Stimulated activated CD4-positive, alpha-beta T cell treated with anti-CD3 and anti-CD28 coated beads, Interleukin-15, amount 100 ng/mL, for 48 hours (primary cell): ENCODE measurements around the gene GDPD4.

Source experiments
- DNase-seq, 2 donors: peaks; one replicate each; pipeline ENCODE4 v3.0.0-alpha.2; 2020; ENCODE audit warnings: low read depth in 2 of 2

Gene GDPD4

DNA sequence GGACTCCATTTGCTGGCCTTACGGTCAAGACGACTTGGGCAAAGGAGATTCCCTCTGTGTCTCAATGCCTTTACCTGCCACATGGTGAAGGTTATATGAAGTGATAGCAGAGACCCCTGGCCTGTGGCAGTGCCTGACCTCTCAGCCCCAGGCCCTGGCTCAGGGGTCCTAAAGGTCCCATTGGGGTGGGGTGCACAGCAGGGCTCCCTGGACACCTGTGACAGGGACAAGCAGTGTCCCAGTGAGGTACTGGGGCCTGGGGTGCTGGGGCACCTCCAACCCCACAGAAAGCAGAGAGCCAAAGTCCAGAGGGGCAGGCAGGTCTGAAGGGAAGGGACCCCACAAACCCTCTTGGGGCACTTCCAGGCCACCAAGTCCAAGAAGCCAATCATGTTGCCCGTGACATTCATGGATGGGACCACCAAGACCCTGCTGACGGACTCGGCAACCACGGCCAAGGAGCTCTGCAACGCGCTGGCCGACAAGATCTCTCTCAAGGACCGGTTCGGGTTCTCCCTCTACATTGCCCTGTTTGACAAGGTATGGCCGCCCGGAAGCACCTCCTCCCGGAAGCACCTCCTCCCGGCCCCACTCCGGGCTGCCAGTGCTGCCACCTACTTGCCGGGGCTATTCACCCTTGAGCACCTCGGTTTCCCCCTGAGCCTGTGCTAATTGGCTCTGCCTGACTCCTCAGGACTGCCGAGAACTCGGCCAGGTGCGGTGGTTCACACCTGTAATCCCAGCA, 111.0 kb downstream of the GDPD4 start:
- no peak for DNase-seq

GRCh38 chr11:77189588-77190210, 111.8 kb downstream of the GDPD4 start:
- DNase-seq: no peak

DNA sequence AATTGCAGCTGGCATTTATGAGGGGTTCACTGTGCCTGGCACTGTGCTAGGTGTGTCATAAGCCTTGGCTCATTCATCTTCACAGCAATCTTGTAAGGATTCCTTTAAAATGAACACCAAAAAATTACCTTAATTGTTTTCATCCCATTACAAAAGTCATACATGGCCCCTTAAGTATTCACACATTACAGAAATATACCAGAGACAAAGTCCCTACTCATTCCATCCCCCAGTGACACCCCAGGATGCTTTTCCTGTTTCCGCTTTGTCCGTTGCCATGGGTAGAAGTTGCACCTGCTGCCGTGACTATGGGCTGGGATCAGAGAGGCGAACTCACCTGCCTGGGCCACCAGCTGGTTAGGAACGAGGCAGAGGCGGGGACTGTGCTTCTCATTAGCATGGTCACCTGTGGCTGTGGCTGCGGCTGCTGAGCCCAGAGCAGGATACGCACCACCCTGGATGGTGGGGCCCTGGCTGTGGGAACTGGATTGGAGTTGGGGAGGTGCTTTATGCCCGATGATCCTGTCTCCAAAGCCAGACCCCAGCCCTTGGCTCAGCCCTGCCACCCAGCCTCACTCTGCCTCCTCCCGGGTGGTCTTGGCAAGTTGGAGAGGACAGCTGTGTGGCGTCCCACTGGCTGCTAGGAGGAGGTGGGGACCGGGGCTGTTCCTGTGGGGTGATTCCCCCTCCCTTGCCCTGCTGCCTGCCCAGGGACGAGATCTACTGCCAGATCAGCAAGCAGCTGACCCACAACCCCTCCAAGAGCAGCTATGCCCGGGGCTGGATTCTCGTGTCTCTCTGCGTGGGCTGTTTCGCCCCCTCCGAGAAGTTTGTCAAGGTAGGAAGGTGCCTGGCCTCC, 112.6 kb downstream of the GDPD4 start:
- no peak for DNase-seq

- DNase-seq: peak; percentile 33 to 60
Observed at GRCh38 chr11:77187776-77188632, 113.5 kb downstream of the GDPD4 start.

- no peak for DNase-seq
Observed at GRCh38 chr11:77187111-77187750, 114.3 kb downstream of the GDPD4 start.

DNA sequence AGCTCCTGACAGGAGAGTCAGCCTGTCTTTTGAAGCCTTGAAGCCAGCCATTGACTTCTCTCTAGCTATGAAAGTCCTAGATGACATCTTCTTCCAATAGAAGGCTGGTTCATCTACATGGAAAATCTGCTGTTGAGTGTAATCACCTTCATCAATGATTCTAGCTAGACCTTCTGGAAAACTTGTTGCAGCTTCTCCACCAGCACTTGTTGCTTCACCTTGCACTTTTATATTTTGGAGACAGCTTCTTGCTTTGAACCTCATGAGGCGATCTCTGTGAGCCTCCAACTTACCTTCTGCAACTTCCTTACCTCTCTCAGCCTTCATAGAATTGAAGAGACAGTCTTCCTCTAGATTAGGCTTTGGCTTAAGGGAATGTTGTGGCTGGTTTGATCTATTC, 115.2 kb downstream of the GDPD4 start:
- DNase-seq: no peak

DNA sequence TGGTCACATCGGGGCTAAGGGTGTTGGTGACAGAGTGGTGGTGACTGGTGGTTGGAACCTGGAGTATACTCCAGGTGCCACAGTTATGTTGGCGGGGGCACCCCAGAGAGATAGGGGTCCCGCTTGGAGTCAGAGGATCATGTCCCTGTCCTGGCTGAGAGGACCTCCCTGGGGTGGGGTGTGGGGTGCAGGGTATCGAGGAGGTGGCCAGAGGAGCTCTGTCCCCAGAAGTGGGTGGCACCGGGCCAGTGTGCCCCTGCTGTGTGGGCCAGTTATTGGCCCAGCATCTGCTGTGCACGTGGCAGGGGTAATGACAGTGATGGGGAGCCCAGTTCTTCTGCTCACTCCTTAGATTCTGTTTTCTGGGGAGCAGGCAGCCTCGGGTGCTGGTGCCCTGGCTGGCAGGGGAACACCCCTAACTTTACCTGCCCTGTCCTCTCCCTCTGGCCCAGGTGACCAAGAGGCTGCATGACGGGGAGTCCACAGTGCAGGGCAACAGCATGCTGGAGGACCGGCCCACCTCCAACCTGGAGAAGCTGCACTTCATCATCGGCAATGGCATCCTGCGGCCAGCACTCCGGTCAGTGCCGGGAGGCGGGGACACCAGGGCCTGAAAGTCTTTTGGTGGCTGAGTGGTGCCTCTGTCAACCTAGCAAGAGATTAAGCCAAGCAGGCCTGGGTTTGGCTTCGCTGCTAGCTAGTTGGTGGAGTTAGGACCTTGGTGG, 117.2 kb downstream of the GDPD4 start:
- DNase-seq: no peak

GRCh38 chr11:77183431-77183984, 118.0 kb downstream of the GDPD4 start:
- DNase-seq: no peak

DNA sequence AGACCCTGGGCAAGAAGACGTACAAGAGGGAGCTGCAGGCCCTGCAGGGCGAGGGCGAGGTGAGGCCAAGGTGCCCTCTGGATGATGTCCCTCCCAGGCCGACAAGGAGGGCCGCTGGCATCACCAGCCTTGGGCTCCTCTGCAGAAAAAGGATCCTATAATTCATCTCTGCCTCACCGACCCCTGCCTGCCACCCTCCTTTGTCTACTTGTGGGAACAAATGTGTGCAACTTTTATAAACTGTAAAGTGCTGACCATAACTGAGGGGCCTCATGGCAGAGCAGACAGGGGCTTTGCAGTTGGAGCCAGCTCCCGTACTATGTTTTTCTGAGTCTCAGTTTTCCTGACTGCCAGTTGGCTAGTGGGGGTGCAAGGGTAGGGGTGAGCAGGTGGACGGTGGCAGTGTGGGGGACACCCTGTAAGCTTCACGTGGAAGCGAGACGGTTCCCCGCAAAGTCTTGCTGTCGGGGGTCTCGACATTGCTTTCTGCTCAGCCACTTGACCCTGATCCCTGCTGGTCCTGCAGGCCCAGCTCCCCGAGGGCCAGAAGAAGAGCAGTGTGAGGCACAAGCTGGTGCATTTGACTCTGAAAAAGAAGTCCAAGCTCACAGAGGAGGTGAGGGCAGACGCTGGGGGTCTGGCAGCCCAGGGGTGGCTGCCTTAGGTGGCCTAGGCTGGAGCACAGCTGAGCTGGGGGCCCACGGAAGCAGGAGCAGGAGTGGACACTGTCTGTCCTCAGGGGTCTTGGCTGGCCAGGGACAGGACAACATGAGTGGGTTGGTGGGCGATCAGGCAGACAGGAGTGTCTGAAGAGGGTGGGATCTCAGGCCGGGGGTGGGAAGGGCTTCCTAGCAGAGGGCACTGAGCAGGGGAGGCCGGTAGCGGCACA, 118.7 kb downstream of the GDPD4 start:
- no peak for DNase-seq

- no peak for DNase-seq
Observed at GRCh38 chr11:77181799-77182541, 119.5 kb downstream of the GDPD4 start.

GRCh38 chr11:77181226-77181625, 120.3 kb downstream of the GDPD4 start:
- no peak for DNase-seq

DNA sequence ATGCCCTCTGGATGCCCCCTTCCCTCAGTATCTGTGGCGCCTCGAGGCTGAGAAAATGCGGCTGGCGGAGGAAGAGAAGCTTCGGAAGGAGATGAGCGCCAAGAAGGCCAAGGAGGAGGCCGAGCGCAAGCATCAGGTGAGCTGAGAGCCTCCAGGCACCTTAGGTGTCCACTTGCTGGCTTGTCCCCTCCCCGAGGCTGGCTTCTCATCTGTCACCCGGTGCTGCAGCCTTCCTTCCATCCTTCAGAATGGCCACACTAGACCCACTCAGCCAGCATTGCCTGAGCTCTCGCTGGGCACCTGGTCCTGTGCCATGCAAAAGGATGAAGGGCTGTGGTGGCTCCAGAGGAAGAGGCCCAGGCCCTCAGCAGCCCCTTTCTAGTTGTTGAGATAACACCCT, 121.1 kb downstream of the GDPD4 start:
- no peak for DNase-seq

- no peak for DNase-seq
Observed at GRCh38 chr11:77179681-77180080, 121.8 kb downstream of the GDPD4 start.

GRCh38 chr11:77179048-77179447, 122.4 kb downstream of the GDPD4 start:
- no peak for DNase-seq

- no peak for DNase-seq
Observed at GRCh38 chr11:77178150-77178549, 123.3 kb downstream of the GDPD4 start.

DNA sequence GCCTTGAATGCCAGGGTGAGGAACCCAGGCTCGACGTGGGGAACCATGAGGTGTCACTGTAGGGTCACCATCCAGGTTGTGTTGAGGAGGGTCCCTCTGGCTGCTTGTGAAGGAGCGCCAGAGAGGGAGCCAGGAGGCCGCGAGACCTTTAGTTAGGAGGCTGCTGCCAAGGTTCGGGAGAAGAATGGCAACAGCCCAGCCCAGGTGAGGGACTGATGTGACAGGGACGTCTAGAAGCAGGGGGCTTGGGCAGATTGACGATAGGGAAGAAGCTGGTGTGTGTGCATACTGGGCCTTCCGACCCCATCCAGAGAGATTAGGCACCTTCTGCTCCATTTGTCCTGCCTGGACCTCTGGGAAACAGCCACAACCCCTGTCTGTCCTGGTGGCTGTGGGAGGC, 124.5 kb downstream of the GDPD4 start:
- DNase-seq: no peak

DNA sequence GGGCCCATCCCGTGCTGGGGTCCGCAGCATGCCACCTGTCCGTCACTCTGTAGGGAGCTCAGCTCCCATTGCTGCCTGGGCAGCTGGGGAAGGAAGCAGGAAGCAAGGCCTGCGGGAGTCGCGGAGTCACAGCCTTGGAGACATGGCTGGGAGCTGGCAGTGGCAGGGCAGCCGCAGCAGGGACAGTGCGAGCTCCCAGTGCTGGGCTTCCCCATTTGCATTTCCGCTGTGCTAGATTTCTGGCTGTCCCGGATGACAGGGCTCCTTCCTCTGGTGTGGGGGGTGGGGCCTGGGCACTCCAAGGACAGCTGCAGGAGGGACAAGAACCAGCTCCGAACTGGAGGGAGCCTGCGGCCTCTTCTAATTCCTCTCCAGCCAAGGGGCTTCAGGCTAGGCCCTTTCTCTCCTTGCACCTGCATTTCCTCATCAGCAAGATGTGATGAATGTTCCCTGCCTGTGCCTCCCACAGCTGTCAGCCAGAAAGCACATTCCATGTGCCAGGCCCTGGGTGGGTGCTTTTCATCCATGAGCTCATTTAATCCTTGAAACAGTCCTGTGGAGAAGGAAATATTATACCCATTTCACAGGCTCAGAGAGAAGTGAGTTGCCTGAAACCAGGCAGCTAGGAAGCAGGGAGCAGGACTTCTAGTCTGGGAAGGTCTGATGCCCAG, 125.5 kb downstream of the GDPD4 start:
- DNase-seq: no peak
